ENCODE data around the gene RNF123.

Gene RNF123

GRCh38 chr3:49658711-49659110 lies 30.6 kb upstream of the RNF123 start:
- no peak for DNase-seq (ENCODE audit: low spot score)

GRCh38 chr3:49659756-49660155 lies 29.6 kb upstream of the RNF123 start:
- DNase-seq (ENCODE audit: low spot score): no peak

GRCh38 chr3:49661281-49661680 lies 28.1 kb upstream of the RNF123 start:
- DNase-seq (ENCODE audit: low spot score): no peak

GRCh38 chr3:49662021-49662420 lies 27.3 kb upstream of the RNF123 start:
- DNase-seq (ENCODE audit: low spot score): no peak

GRCh38 chr3:49662720-49663413 lies 26.5 kb upstream of the RNF123 start:
- DNase-seq (ENCODE audit: low spot score): no peak

GRCh38 chr3:49663831-49664230 lies 25.5 kb upstream of the RNF123 start:
- DNase-seq (ENCODE audit: low spot score): no peak

GRCh38 chr3:49664300-49664699 lies 25.1 kb upstream of the RNF123 start:
- no peak for DNase-seq (ENCODE audit: low spot score)

- DNase-seq (ENCODE audit: low spot score): no peak
Observed at GRCh38 chr3:49665822-49666519, 23.4 kb upstream of the RNF123 start.

- no peak for DNase-seq (ENCODE audit: low spot score)
Observed at GRCh38 chr3:49666592-49666991, 22.8 kb upstream of the RNF123 start.

- no peak for DNase-seq (ENCODE audit: low spot score)
Observed at GRCh38 chr3:49667701-49668413, 21.5 kb upstream of the RNF123 start.

- no peak for DNase-seq (ENCODE audit: low spot score)
Observed at GRCh38 chr3:49668414-49668797, 21.0 kb upstream of the RNF123 start.

GRCh38 chr3:49668861-49669260 lies 20.5 kb upstream of the RNF123 start:
- no peak for DNase-seq (ENCODE audit: low spot score)

GRCh38 chr3:49669352-49669751 lies 20.0 kb upstream of the RNF123 start:
- DNase-seq (ENCODE audit: low spot score): no peak

- DNase-seq (ENCODE audit: low spot score): no peak
Observed at GRCh38 chr3:49670940-49671290, 18.4 kb upstream of the RNF123 start.

- peak; percentile 63 for DNase-seq (ENCODE audit: low spot score)
Observed at GRCh38 chr3:49671291-49672288, 17.8 kb upstream of the RNF123 start.

GRCh38 chr3:49673121-49673714 lies 16.1 kb upstream of the RNF123 start:
- no peak for DNase-seq (ENCODE audit: low spot score)

GRCh38 chr3:49673715-49674496 lies 15.5 kb upstream of the RNF123 start, which contains the start of gene APEH:
Gene APEH, plus strand, starts transcription at chr3:49674351. Its CDS starts 51 bp downstream, at chr3:49674402.
- DNase-seq (ENCODE audit: low spot score): peak; percentile 98

- DNase-seq (ENCODE audit: low spot score): no peak
Observed at GRCh38 chr3:49674497-49674983, 14.8 kb upstream of the RNF123 start.

GRCh38 chr3:49675912-49676311 lies 13.4 kb upstream of the RNF123 start:
- no peak for DNase-seq (ENCODE audit: low spot score)

Data from SK-N-DZ (cell line).